HepG2 (cell line): ENCODE measurements around the gene TRAF5. TPM values are rescaled to one million over a fixed set of nuclear protein-coding genes. Genes with fewer than 3 reads are reported as not detected.

ENCODE experiments used
- ATAC-seq: fragments of 200-7000 bp; cut with Tn5 transposase; 3 replicates; pipeline ENCODE4 v1.9.1; 2020; ENCODE audit warnings: mild to moderate bottlenecking, moderate library complexity
- BruUV-seq: library from RNA; stranded (reverse); fragments of 400-500 nt; replicated peaks from 2 replicates; lab custom pipeline; 2021; lab: Mats Ljungman, UMichigan
- CTCF ChIA-PET: fragments of 300-600 bp; formaldehyde crosslinking; extraction: SDS; loops from one replicate; lab custom pipeline; 2021; ENCODE audit warnings: low total read pairs, inconsistent platforms, low intra/inter-chr PET ratio; lab: Yijun Ruan, JAX
- POLR2A ChIA-PET: fragments of 350-600 bp; sonication (Branson Sonifier 250); formaldehyde crosslinking; loops from one replicate; lab custom pipeline; 2020; ENCODE audit warnings: antibody characterized with exemption, inconsistent platforms; lab: Yijun Ruan, JAX
- DNase-seq: peaks from one replicate; pipeline ENCODE4 v3.0.0-alpha.2; 2015; ENCODE audit warnings: low spot score
- FAIRE-seq: peaks from 3 replicates; lab custom pipeline; 2011; peaks lifted over from hg19 to GRCh38; lab: Jason Lieb, UNC
- H2AFZ ChIP-seq: one replicate; pipeline ENCODE4 v1.6.1; 2011; ENCODE audit warnings: low read length, inconsistent platforms
- H3K27ac ChIP-seq: fragments of 300-600 bp; 3 replicates; pipeline ENCODE4 v1.8.0; 2011; ENCODE audit warnings: mixed run types, mild to moderate bottlenecking, mixed read lengths, low read length, inconsistent platforms; ENCODE audit not compliant: insufficient read depth; ENCODE audit errors: extremely low read length
- H3K27me3 ChIP-seq, 2 experiments: fragments of 200-600 bp in 1 of 2; 2 replicates in 1 of 2; 3 replicates in 1 of 2; pipeline versions ENCODE4 v1.6.0 to v1.8.0; 2011; ENCODE audit warnings: low read length in 2 of 2, mild to moderate bottlenecking in 2 of 2, moderate library complexity in 2 of 2, inconsistent platforms in 1 of 2; ENCODE audit not compliant: insufficient read depth in 2 of 2, control insufficient read depth in 1 of 2
- H3K36me3 ChIP-seq, 2 experiments: fragments of 200-600 bp in 1 of 2; replicated peaks in 1 of 2; 2 replicates in 1 of 2; 3 replicates in 1 of 2; pipeline versions ENCODE4 v1.5.1 to v1.8.0; 2011; ENCODE audit warnings: low read length in 2 of 2, inconsistent platforms in 1 of 2; ENCODE audit not compliant: insufficient read depth in 2 of 2, control insufficient read depth in 1 of 2
- H3K4me1 ChIP-seq: 2 replicates; pipeline ENCODE4 v1.5.1; 2012; ENCODE audit warnings: low read length, inconsistent platforms; ENCODE audit not compliant: insufficient read depth
- H3K4me2 ChIP-seq: 2 replicates; pipeline ENCODE4 v1.6.0; 2011; ENCODE audit warnings: low read depth, low read length, inconsistent platforms
- H3K4me3 ChIP-seq, 3 experiments: fragments of 200-600 bp in 1 of 3; sonication (generic), shearing (Covaris generic) in 1 of 3; replicated peaks in 1 of 3; 2 replicates each; pipeline ENCODE4 v1.5.1; 2011 to 2016; ENCODE audit warnings: low read length in 3 of 3, inconsistent platforms in 2 of 3, low read depth in 2 of 3, mild to moderate bottlenecking in 2 of 3, control low read depth in 1 of 3, mixed read lengths in 1 of 3; ENCODE audit not compliant: insufficient read depth in 1 of 3
- H3K79me2 ChIP-seq: one replicate; pipeline ENCODE4 v1.6.1; 2011; ENCODE audit warnings: low read length, inconsistent platforms; ENCODE audit not compliant: insufficient read depth
- H3K9ac ChIP-seq: 2 replicates; pipeline ENCODE4 v1.6.0; 2011; ENCODE audit warnings: mild to moderate bottlenecking, low read depth, low read length, inconsistent platforms; ENCODE audit not compliant: insufficient read depth
- H3K9me3 ChIP-seq: 2 replicates; pipeline ENCODE4 v1.5.1; 2012; ENCODE audit warnings: mild to moderate bottlenecking, low read length
- H4K20me1 ChIP-seq: 2 replicates; pipeline ENCODE4 v1.6.0; 2011; ENCODE audit warnings: inconsistent platforms, mild to moderate bottlenecking, low read length, moderate library complexity; ENCODE audit not compliant: insufficient read depth
- CBX2 ChIP-seq, 2 experiments: fragments of 200-600 bp in 1 of 2; sonication (generic); formaldehyde crosslinking in 1 of 2; IDR thresholded peaks; 2 replicates each; pipeline versions ENCODE4 v1.7.0 to v1.8.1; 2018 to 2022; ENCODE audit warnings: low read depth in 2 of 2, low read length in 1 of 2, mild to moderate bottlenecking in 1 of 2, missing genetic modification reagents in 1 of 2
- IRF2 ChIP-seq: IDR thresholded peaks from 2 replicates; pipeline ENCODE4 v1.6.1; 2018; ENCODE audit warnings: missing genetic modification reagents, missing compliant biosample characterization
- PAWR ChIP-seq: sonication (generic); formaldehyde crosslinking; IDR thresholded peaks from 2 replicates; pipeline ENCODE4 v1.4.0; 2020; ENCODE audit warnings: missing genetic modification reagents, mild to moderate bottlenecking, borderline replicate concordance
- STAT5B ChIP-seq: sonication (generic); formaldehyde crosslinking; IDR thresholded peaks from 2 replicates; pipeline ENCODE4 v1.4.0; 2020; ENCODE audit warnings: missing genetic modification reagents
- TCF7 ChIP-seq: sonication (generic); IDR thresholded peaks from 2 replicates; pipeline ENCODE4 v1.6.1; 2016; ENCODE audit warnings: antibody characterized with exemption, low read depth
- ZNF30 ChIP-seq: sonication (generic); formaldehyde crosslinking; IDR thresholded peaks from 2 replicates; pipeline ENCODE4 v1.5.0; 2020; ENCODE audit warnings: mild to moderate bottlenecking, missing genetic modification reagents
- ZNF562 ChIP-seq: sonication (generic); formaldehyde crosslinking; IDR thresholded peaks from 2 replicates; pipeline ENCODE4 v1.8.0; 2022; ENCODE audit warnings: missing genetic modification reagents, borderline replicate concordance
- ZNF569 ChIP-seq: sonication (generic); formaldehyde crosslinking; IDR thresholded peaks from 2 replicates; pipeline ENCODE4 v1.5.0; 2020; ENCODE audit warnings: mild to moderate bottlenecking, missing genetic modification reagents, moderate library complexity, borderline replicate concordance
- ZNF607 ChIP-seq: sonication (generic); formaldehyde crosslinking; IDR thresholded peaks from 2 replicates; pipeline ENCODE4 v1.5.1; 2020; ENCODE audit warnings: missing genetic modification reagents, mild to moderate bottlenecking, borderline replicate concordance
- ZNF629 ChIP-seq: sonication (generic); formaldehyde crosslinking; conservative IDR thresholded peaks from 2 replicates; pipeline ENCODE4 v1.5.0; 2020; ENCODE audit warnings: missing genetic modification reagents
- WGBS: methylation state at CpG from one replicate; pipeline ENCODE4 v1.1.6; 2017; ENCODE audit warnings: low lambda C conversion rate; 5-methylcytosine and 5-hydroxymethylcytosine counted together
- in situ Hi-C: cut with HindIII; loops from 2 replicates; pipeline ENCODE4 v1.10.0; 2017; ENCODE audit warnings: low pct_unique_long_range_greater_than_20kb; ENCODE audit not compliant: extremely low pct_ligation_motif_present
- intact Hi-C: fragments of 100-400 bp; cut with micrococcal nuclease; formaldehyde crosslinking; loops from one replicate; pipeline ENCODE4 v1.10.0; 2022; ENCODE audit not compliant: unreplicated experiment
- polyA plus RNA-seq, 8 experiments: library from polyadenylated mRNA; depleted of rRNA in 3 of 8; stranded (reverse) in 7 of 8; unstranded in 1 of 8; fragments of >200 nt; fragmentation: Illumina TruSeq in 4 of 8; extraction: Trizol in 4 of 8; gene quantifications; 2 replicates each; pipeline versions ENCODE4 v1.2.1 to v1.2.3, GENCODE V29; 2011 to 2016; ENCODE audit warnings: low read depth in 4 of 8, missing spikeins in 1 of 8, mixed read lengths in 1 of 8; ENCODE audit not compliant: insufficient read depth in 1 of 8
- total RNA-seq, 5 experiments: library from RNA; depleted of rRNA; stranded (reverse); fragments of >200 nt; fragmentation: Illumina TruSeq; extraction: Trizol; gene quantifications; 2 replicates each; pipeline ENCODE4 v1.2.3, GENCODE V29; 2016; ENCODE audit warnings: low read depth in 1 of 5
- TF ChIP-seq, protein P1 (sequence below): IDR thresholded peaks from 2 replicates; pipeline ENCODE4 v1.6.1; 2016; ENCODE audit warnings: low read depth, missing genetic modification reagents, missing compliant biosample characterization

The TRAF5 gene
- total and polyA plus RNA-seq, 2 of the 13 experiments (the other 11 are each of a cell fraction or from before 2014, with no cell fraction given) = 0.27 to 1.6 TPM

GRCh38 chr1:211326140-211326527 is 499 bp upstream of the TRAF5 start:
- peak overlapping the region; percentile 57 for H2AFZ ChIP-seq
- TF ChIP-seq TCF7 (no peak), ZNF629 (CRISPR knock-in tag) (peak; percentile 76)
- H3K9ac ChIP-seq = peak overlapping the region; percentile 52; the same call in 1 of the 2 replicates
- peak overlapping the region; percentile 52 to 76 (median 59); a peak in 5 of 6 replicates for H3K4me3 ChIP-seq
- ChIA-PET CTCF (no interaction called here), POLR2A (interaction anchor here (0.9 kb wide), 1 partner anchor 57 kb away, joined by 3 read pairs; no protein-coding TSS in a partner anchor)
- no peaks in the 10 kb centered on the region for H3K79me2 ChIP-seq
- peaks cover 24% of the 10 kb centered on the region; the same call in 1 of the 2 replicates for H3K4me1 ChIP-seq
- no peaks in the 10 kb centered on the region for H4K20me1 ChIP-seq
- no peaks in the 10 kb centered on the region for H3K36me3 ChIP-seq
- in situ Hi-C loops (loop anchor here (10.0 kb wide), 2 partner anchors 189 to 329 kb away; no protein-coding TSS in a partner anchor), intact Hi-C loops (loop anchor here (5.0 kb wide), 1 partner anchor 51 kb away; no protein-coding TSS in a partner anchor)
- no peaks in the 10 kb centered on the region for H3K9me3 ChIP-seq
- no TSS peak for BruUV-seq
- H3K27me3 ChIP-seq = peaks cover 0 to 46% of the 10 kb centered on the region in 2 experiments; a peak in 4 of 5 replicates
- no peak overlapping the region for H3K27ac ChIP-seq
- ATAC-seq (no peak), FAIRE-seq (no peak), DNase-seq (no peak)
- H3K4me2 ChIP-seq = peak overlapping the region; percentile 94
- 55% methylated on average over 8 of the region's 8 CpGs for WGBS

- peaks cover 0 to 46% of the 10 kb centered on the region in 2 experiments; a peak in 4 of 5 replicates for H3K27me3 ChIP-seq
- in situ Hi-C loops = loop anchor here (10.0 kb wide), 2 partner anchors 187 to 327 kb away; no protein-coding TSS in a partner anchor
- no peak for FAIRE-seq
- peak; percentile 6; the same call in 2 of the 3 replicates for ATAC-seq
- intact Hi-C loops = loop anchor here (1.0 to 5.0 kb wide), 2 partner anchors 50 to 187 kb away; no protein-coding TSS in a partner anchor
- no peaks in the 10 kb centered on the region for H3K9me3 ChIP-seq
- H4K20me1 ChIP-seq = no peaks in the 10 kb centered on the region
- BruUV-seq = no TSS peak
- H3K79me2 ChIP-seq = no peaks in the 10 kb centered on the region
- H3K36me3 ChIP-seq = no peaks in the 10 kb centered on the region
- CTCF ChIA-PET = no interaction called here
- H3K9ac ChIP-seq = peak overlapping the region; percentile 38; the same call in 1 of the 2 replicates
- POLR2A ChIA-PET = no interaction called here
- H3K4me3 ChIP-seq = peak overlapping the region; percentile 50 to 76 (median 59)
- H2AFZ ChIP-seq = no peak overlapping the region
- H3K4me1 ChIP-seq = peaks cover 24% of the 10 kb centered on the region; the same call in 1 of the 2 replicates
- no peak overlapping the region for H3K27ac ChIP-seq
- DNase-seq = no peak
- H3K4me2 ChIP-seq = peak overlapping the region; percentile 94
- 26% methylated on average over 10 of the region's 16 CpGs for WGBS
- TF ChIP-seq ZNF30 (CRISPR knock-in tag) (no peak), STAT5B (CRISPR knock-in tag) (no peak), ZNF569 (CRISPR knock-in tag) (no peak), CBX2 (IDR thresholded peaks at IDR 0.05; ENCODE audit: low read depth, low read length) (no peak), CBX2 (CRISPR knock-in tag; IDR thresholded peaks at IDR 0.05; ENCODE audit: low read depth) (peak; percentile 22; the same call in 1 of the 2 replicates), PAWR (CRISPR knock-in tag) (no peak), ZNF562 (CRISPR knock-in tag) (no peak), ZNF607 (CRISPR knock-in tag) (no peak), IRF2 (no peak)
- TF ChIP-seq, protein P1, sequence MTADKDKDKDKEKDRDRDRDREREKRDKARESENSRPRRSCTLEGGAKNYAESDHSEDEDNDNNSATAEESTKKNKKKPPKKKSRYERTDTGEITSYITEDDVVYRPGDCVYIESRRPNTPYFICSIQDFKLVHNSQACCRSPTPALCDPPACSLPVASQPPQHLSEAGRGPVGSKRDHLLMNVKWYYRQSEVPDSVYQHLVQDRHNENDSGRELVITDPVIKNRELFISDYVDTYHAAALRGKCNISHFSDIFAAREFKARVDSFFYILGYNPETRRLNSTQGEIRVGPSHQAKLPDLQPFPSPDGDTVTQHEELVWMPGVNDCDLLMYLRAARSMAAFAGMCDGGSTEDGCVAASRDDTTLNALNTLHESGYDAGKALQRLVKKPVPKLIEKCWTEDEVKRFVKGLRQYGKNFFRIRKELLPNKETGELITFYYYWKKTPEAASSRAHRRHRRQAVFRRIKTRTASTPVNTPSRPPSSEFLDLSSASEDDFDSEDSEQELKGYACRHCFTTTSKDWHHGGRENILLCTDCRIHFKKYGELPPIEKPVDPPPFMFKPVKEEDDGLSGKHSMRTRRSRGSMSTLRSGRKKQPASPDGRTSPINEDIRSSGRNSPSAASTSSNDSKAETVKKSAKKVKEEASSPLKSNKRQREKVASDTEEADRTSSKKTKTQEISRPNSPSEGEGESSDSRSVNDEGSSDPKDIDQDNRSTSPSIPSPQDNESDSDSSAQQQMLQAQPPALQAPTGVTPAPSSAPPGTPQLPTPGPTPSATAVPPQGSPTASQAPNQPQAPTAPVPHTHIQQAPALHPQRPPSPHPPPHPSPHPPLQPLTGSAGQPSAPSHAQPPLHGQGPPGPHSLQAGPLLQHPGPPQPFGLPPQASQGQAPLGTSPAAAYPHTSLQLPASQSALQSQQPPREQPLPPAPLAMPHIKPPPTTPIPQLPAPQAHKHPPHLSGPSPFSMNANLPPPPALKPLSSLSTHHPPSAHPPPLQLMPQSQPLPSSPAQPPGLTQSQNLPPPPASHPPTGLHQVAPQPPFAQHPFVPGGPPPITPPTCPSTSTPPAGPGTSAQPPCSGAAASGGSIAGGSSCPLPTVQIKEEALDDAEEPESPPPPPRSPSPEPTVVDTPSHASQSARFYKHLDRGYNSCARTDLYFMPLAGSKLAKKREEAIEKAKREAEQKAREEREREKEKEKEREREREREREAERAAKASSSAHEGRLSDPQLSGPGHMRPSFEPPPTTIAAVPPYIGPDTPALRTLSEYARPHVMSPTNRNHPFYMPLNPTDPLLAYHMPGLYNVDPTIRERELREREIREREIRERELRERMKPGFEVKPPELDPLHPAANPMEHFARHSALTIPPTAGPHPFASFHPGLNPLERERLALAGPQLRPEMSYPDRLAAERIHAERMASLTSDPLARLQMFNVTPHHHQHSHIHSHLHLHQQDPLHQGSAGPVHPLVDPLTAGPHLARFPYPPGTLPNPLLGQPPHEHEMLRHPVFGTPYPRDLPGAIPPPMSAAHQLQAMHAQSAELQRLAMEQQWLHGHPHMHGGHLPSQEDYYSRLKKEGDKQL (CRISPR knock-in tag) = no peak
These were observed 801 bp downstream of the TRAF5 start for GRCh38 chr1:211327346-211327921.
